ENCODE measurements around the gene FNTB.
A peak's percentile ranks its signal among the peaks of the same experiment; 100 is the strongest.

The FNTB gene

DNA sequence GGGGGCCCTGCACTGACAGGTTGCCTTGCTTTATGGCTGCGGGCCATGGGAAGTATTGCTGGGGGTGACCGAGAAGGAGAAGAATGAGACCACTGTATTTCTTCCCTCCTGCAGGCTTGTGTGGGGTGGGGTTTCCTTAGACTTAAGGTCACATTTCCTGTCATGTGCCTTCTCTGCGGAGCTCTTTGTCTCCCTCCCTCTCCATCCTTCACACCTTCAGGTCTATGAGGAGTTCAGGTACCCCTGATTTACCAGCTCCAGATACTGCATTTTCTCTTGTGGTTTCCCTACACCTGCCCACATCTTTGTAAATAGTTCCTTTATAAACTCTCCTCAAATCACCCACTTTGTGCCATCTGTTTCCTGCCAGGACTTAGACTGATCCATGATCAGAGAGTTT, 3.6 kb downstream of the FNTB start:
- no peaks in the 10 kb centered on the region for H3K9me3 ChIP-seq (ENCODE audit: control insufficient read depth, low read length)
- no peak for DNase-seq (ENCODE audit: low read depth)
- no peak overlapping the region for H3K9ac ChIP-seq (ENCODE audit: low read length)
- H3K27me3 ChIP-seq (replicated peaks; ENCODE audit: control insufficient read depth, insufficient read depth, low read length), result no peaks in the 10 kb centered on the region
- H3K4me3 ChIP-seq (ENCODE audit: low read length), result no peak overlapping the region
- no peaks in the 10 kb centered on the region for H3K36me3 ChIP-seq (ENCODE audit: control insufficient read depth, insufficient read depth, low read length, severe bottlenecking)
- peaks cover 17% of the 10 kb centered on the region for H3K4me1 ChIP-seq (ENCODE audit: control insufficient read depth, insufficient read depth, low read length)

DNA sequence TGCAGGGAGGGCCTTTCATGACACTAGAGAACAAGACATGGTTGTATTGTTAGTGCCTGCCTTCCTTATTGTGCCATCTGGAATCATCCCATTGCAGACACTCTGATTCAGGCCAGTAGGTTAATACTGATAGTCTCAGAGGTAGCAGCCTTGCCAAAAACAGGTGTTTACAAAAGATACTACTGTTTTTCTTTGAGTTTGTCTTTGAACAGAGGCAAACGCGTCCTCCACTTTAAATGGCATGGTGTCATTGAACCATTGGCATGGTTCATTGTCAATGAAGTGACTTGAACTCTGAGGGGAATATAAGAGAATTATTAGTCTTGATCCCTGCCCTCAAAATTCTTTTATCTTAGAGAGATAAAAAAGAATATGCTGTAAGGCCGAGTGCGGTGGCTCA, 4.2 kb downstream of the FNTB start:
- Histone ChIP-seq H3K9ac (ENCODE audit: low read length) (no peak overlapping the region), H3K4me3 (ENCODE audit: low read length) (no peak overlapping the region), H3K9me3 (ENCODE audit: control insufficient read depth, low read length) (no peaks in the 10 kb centered on the region), H3K4me1 (ENCODE audit: control insufficient read depth, insufficient read depth, low read length) (peaks cover 17% of the 10 kb centered on the region), H3K27me3 (replicated peaks; ENCODE audit: control insufficient read depth, insufficient read depth, low read length) (no peaks in the 10 kb centered on the region), H3K36me3 (ENCODE audit: control insufficient read depth, insufficient read depth, low read length, severe bottlenecking) (no peaks in the 10 kb centered on the region)
- no peak for DNase-seq (ENCODE audit: low read depth)

DNA sequence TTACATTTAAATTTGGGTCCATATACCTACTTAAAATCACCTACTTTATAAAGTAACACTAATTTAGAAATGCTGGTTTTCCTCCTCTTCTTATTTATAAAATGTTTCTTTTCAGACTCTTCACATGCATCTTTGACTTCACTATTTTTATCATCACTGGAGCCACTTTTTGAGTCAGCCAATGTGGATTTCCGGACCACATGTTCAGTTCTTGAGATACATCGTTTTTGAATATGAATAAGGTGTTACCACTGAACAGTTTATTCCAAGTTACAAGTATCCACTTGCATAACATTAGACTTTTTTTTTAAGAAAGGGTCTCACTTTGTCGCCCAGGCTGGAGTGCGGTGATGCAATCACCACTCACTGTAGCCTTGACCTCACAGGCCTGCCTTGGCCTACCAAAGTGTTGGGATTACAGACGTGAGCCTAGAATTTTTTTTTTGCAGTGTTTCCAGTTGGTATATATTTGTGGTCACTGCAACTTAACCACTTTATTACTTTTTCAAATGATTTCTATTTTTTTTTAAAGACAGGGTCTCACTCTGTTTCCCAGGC, 5.7 kb downstream of the FNTB start:
- H3K4me1 ChIP-seq (ENCODE audit: control insufficient read depth, insufficient read depth, low read length), result peaks cover 12% of the 10 kb centered on the region
- no peaks in the 10 kb centered on the region for H3K36me3 ChIP-seq (ENCODE audit: control insufficient read depth, insufficient read depth, low read length, severe bottlenecking)
- DNase-seq (ENCODE audit: low read depth), result no peak
- H3K9ac ChIP-seq (ENCODE audit: low read length), result no peak overlapping the region
- H3K27me3 ChIP-seq (replicated peaks; ENCODE audit: control insufficient read depth, insufficient read depth, low read length), result no peaks in the 10 kb centered on the region
- no peak overlapping the region for H3K4me3 ChIP-seq (ENCODE audit: low read length)
- no peaks in the 10 kb centered on the region for H3K9me3 ChIP-seq (ENCODE audit: control insufficient read depth, low read length)

DNA sequence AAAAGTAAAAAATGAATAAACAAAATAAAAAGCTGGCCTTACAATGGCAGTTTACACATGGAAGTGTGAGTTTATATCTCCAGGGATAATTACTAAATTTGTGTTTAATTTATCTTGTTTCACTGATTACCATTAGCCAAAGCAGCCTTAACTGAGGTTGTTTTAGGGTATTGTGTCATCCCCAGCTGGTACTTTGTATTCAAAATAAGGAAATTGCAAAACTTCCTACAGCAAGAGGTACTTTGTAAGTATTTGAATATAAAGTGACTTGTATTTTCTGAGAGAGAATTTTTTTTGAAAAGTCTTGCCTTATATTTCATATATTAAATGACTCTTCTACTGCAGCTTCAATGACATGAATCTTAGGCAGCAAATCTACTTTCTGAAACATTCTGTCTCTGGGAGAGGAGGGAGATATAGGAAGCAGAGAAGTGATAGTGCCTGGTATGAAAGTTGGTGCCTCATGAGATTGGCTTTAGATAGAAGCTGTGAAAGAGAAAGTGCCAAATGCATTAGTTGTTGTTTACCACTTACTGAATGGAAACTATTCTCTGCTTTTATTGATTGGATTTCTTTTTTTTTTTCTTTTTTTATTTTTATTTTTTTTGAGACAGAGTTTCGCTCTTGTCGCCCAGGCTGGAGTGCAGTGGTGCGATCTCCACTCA, 6.7 kb downstream of the FNTB start:
- H3K9ac ChIP-seq (ENCODE audit: low read length), result no peak overlapping the region
- DNase-seq (ENCODE audit: low read depth), result peak; percentile 45
- H3K27me3 ChIP-seq (replicated peaks; ENCODE audit: control insufficient read depth, insufficient read depth, low read length), result no peaks in the 10 kb centered on the region
- H3K4me1 ChIP-seq (ENCODE audit: control insufficient read depth, insufficient read depth, low read length), result peaks cover 7% of the 10 kb centered on the region
- H3K4me3 ChIP-seq (ENCODE audit: low read length), result no peak overlapping the region
- no peaks in the 10 kb centered on the region for H3K36me3 ChIP-seq (ENCODE audit: control insufficient read depth, insufficient read depth, low read length, severe bottlenecking)
- H3K9me3 ChIP-seq (ENCODE audit: control insufficient read depth, low read length), result no peaks in the 10 kb centered on the region

DNA sequence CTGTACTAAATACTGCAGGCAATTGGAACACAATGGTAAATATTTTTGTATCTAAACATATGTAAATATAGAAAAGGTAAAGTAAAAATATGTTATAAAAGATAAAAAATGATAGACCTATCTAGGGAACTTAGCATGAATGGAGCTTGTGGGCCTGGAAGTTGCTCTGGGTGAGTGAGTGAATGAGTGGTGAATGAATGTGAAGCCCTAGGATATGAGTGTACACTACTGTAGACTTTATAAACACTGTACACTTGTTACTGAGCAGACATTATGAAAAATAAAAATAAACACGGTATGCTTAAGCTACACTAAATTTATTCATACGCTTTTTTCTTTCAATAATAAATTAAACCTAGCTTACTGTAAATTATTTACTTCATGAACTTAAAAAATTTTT, 7.8 kb downstream of the FNTB start:
- Histone ChIP-seq H3K27me3 (replicated peaks; ENCODE audit: control insufficient read depth, insufficient read depth, low read length) (no peaks in the 10 kb centered on the region), H3K9me3 (ENCODE audit: control insufficient read depth, low read length) (no peaks in the 10 kb centered on the region), H3K4me3 (ENCODE audit: low read length) (no peak overlapping the region), H3K36me3 (ENCODE audit: control insufficient read depth, insufficient read depth, low read length, severe bottlenecking) (no peaks in the 10 kb centered on the region), H3K4me1 (ENCODE audit: control insufficient read depth, insufficient read depth, low read length) (peaks cover 15% of the 10 kb centered on the region), H3K9ac (ENCODE audit: low read length) (no peak overlapping the region)
- DNase-seq (ENCODE audit: low read depth), result no peak

DNA sequence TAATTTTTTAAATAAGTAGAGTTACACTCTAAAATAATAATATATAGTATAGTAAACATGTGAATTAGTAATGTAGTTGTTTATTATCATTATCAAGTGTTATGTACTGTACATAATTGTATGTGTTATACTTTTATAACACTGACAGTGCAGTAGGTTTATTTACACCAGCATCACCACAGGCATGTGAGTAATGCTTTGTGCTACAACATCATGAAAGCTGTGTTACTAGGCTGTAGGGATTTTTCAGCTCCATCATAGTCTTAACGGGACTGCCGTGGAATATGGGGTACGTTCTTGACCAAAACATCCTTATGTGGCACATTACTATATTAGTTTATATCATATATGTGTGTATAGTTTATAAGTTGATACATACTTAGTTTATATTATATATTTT, 8.6 kb downstream of the FNTB start:
- Histone ChIP-seq H3K4me3 (ENCODE audit: low read length) (no peak overlapping the region), H3K27me3 (replicated peaks; ENCODE audit: control insufficient read depth, insufficient read depth, low read length) (no peaks in the 10 kb centered on the region), H3K36me3 (ENCODE audit: control insufficient read depth, insufficient read depth, low read length, severe bottlenecking) (no peaks in the 10 kb centered on the region), H3K4me1 (ENCODE audit: control insufficient read depth, insufficient read depth, low read length) (peaks cover 15% of the 10 kb centered on the region), H3K9ac (ENCODE audit: low read length) (no peak overlapping the region), H3K9me3 (ENCODE audit: control insufficient read depth, low read length) (no peaks in the 10 kb centered on the region)
- DNase-seq (ENCODE audit: low read depth), result no peak

DNA sequence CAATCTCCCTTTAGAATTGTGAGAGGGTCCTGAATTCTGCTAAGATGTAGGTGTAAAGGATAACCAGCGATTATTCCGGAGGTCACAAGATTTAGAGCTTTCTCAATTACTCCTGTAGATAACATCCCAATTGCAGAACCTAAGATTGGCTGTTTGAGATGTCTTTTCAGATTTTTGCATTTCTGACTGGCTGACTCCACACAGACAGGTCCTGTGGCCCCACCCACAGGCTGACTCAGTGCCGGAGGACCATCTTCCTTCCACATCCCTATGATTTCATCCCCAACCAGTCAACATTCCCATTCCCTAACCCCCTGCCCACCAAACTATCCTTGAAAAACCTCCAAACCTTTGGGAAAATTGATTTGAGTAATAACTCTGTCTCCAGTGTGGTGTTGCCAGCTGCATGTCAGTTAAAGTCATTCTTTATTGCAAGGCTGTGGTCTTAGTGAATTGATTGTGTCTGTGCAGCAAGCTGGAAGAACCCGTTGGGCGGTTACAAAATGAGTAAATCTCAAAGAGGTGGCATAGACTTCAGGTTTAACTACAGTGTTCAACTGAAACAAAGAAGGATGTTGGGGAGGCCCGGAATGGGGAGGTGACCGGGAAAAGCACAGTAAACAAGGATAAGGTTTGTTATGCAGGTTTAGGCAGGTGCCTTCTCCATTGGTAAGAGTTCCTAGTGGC, 10.6 kb downstream of the FNTB start:
- Histone ChIP-seq H3K9ac (ENCODE audit: low read length) (no peak overlapping the region), H3K4me3 (ENCODE audit: low read length) (no peak overlapping the region), H3K36me3 (ENCODE audit: control insufficient read depth, insufficient read depth, low read length, severe bottlenecking) (no peaks in the 10 kb centered on the region), H3K9me3 (ENCODE audit: control insufficient read depth, low read length) (no peaks in the 10 kb centered on the region), H3K4me1 (ENCODE audit: control insufficient read depth, insufficient read depth, low read length) (peaks cover 19% of the 10 kb centered on the region), H3K27me3 (replicated peaks; ENCODE audit: control insufficient read depth, insufficient read depth, low read length) (no peaks in the 10 kb centered on the region)
- DNase-seq (ENCODE audit: low read depth), result no peak

DNA sequence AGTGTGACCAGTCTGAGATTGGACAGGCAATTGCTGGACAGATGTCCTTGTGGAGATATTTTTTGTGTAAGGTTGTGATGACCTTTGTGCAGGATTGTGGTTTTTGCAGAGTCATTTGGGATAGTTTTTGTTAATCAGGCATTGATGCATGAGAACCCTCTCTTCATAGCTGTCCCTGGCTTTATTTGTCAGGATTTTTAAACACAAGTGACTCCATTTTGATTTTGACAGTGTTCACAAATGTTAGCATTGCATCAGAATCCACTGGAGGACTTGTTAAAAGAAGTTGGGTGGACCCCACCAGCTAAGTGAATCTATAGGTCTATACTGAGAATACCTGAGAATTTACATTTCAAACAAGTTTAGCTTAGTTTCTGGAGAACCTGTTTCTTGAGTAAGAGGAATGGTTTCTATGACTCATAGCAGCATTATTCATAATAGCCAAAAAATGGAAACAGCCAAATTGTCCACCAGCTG, 11.8 kb downstream of the FNTB start:
- H3K9me3 ChIP-seq (ENCODE audit: control insufficient read depth, low read length), result no peaks in the 10 kb centered on the region

DNA sequence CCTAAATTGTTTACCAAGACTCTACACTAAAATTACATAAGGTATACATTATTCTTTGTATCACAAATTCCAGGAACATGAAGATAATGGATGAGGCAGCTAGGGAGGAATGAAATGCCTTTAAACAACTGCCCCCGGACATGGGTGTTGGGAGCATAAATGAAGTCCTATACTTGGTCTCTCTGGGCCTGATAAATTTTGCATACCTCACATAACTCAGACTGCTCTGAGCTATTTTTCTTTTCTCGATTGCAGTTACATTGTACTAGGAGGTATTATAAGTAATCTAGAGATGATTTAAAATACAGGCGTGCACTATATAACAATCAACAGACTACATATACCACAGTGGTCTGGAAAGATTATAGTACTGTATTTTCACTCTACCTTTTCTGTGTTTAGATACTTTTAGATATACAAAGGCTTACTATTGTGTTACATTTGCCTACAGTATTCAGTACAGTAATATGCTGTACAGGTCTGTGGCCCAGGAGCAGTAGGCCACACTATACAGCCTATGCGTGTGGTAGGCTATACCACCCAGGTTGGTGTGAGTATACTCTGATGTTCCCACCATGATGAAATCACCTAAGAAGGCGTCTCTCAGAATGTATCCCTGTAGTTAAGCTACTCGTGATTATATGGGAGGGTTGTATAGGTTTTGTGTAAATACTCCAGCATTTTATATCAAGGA, 14.3 kb downstream of the FNTB start:
- DNase-seq (ENCODE audit: low read depth), result peak; percentile 82
- H3K9ac ChIP-seq (ENCODE audit: low read length), result no peak overlapping the region
- no peak overlapping the region for H3K4me3 ChIP-seq (ENCODE audit: low read length)
- H3K36me3 ChIP-seq (ENCODE audit: control insufficient read depth, insufficient read depth, low read length, severe bottlenecking), result no peaks in the 10 kb centered on the region
- peaks cover 27% of the 10 kb centered on the region for H3K4me1 ChIP-seq (ENCODE audit: control insufficient read depth, insufficient read depth, low read length)
- no peaks in the 10 kb centered on the region for H3K9me3 ChIP-seq (ENCODE audit: control insufficient read depth, low read length)
- H3K27me3 ChIP-seq (replicated peaks; ENCODE audit: control insufficient read depth, insufficient read depth, low read length), result no peaks in the 10 kb centered on the region

More for the DNA sequence above, 11.8 kb downstream of the FNTB start:
- Histone ChIP-seq H3K4me1 (ENCODE audit: control insufficient read depth, insufficient read depth, low read length) (peaks cover 27% of the 10 kb centered on the region), H3K36me3 (ENCODE audit: control insufficient read depth, insufficient read depth, low read length, severe bottlenecking) (no peaks in the 10 kb centered on the region), H3K9ac (ENCODE audit: low read length) (no peak overlapping the region), H3K4me3 (ENCODE audit: low read length) (no peak overlapping the region), H3K27me3 (replicated peaks; ENCODE audit: control insufficient read depth, insufficient read depth, low read length) (no peaks in the 10 kb centered on the region)
- DNase-seq (ENCODE audit: low read depth), result peak; percentile 42

DNA sequence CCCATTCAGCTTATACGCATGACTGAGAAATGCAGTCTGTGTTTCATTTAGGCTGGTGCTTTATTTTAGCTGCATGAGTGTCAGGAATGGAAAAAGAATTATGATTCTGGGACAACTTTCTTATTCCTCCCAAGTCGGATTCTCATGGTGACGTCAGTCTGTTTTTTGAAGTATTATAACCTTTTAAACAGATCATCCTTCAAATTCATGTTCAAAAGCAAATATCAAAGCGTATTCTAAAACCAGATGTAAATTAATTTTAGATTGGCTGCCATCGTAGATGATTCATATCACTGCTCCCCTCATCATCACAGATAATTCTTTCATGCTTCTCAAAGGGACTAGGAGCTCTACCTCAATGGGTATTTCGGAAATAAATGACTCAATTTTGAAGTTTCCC, 15.0 kb downstream of the FNTB start:
- H3K4me3 ChIP-seq (ENCODE audit: low read length), result no peak overlapping the region
- H3K36me3 ChIP-seq (ENCODE audit: control insufficient read depth, insufficient read depth, low read length, severe bottlenecking), result no peaks in the 10 kb centered on the region
- DNase-seq (ENCODE audit: low read depth), result no peak

DNA sequence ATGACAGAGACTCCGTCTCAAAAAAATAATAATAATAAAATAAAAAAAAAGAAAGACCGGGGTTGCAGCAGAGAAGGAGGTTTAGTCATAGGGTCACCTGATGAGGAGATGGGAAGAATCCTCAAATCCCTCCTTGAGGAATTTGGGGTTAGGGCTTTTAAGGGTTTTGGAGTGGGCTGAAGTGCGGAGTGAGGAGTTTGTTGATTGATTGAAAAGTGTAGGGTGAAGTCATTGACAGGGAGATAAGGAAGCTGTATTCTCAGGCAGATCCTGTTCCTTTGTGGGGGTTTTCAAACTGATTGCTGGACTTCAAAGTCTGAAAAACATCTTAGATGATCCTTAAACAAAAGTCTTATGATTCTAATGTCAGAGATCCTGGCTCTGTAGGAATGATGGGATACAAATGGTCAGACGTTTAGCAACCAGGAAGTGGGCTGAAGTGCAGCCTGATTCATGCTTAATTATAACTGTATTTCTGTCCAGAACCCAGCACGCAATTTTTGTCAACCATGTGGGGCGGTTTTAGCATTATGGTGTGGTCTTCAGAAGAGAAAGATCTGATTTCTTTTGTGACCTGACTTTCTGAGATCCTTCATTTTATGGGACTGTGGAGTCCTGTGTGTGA, 16.0 kb downstream of the FNTB start:
- peaks cover 36% of the 10 kb centered on the region for H3K4me1 ChIP-seq (ENCODE audit: control insufficient read depth, insufficient read depth, low read length)
- H3K9ac ChIP-seq (ENCODE audit: low read length), result peak overlapping the region; percentile 21
- H3K4me3 ChIP-seq (ENCODE audit: low read length), result peak overlapping the region; percentile 21
- H3K36me3 ChIP-seq (ENCODE audit: control insufficient read depth, insufficient read depth, low read length, severe bottlenecking), result no peaks in the 10 kb centered on the region
- peak; percentile 58 for DNase-seq (ENCODE audit: low read depth)
- no peaks in the 10 kb centered on the region for H3K27me3 ChIP-seq (replicated peaks; ENCODE audit: control insufficient read depth, insufficient read depth, low read length)
- no peaks in the 10 kb centered on the region for H3K9me3 ChIP-seq (ENCODE audit: control insufficient read depth, low read length)

More for the DNA sequence above, 15.0 kb downstream of the FNTB start:
- Histone ChIP-seq H3K9ac (ENCODE audit: low read length) (no peak overlapping the region), H3K4me1 (ENCODE audit: control insufficient read depth, insufficient read depth, low read length) (peaks cover 34% of the 10 kb centered on the region), H3K27me3 (replicated peaks; ENCODE audit: control insufficient read depth, insufficient read depth, low read length) (no peaks in the 10 kb centered on the region), H3K9me3 (ENCODE audit: control insufficient read depth, low read length) (no peaks in the 10 kb centered on the region)

Data from adipocyte (in vitro differentiated cells).